AG04449 (cell line): ENCODE results near the gene HTR2B.

ENCODE experiments used
- CTCF ChIA-PET: fragments of 350-600 bp; formaldehyde crosslinking; extraction: SDS; loops from one replicate; lab custom pipeline; 2021; ENCODE audit warnings: antibody characterized with exemption; lab: Yijun Ruan, JAX
- POLR2A ChIA-PET: fragments of 400-600, 350-600 bp; formaldehyde crosslinking; extraction: SDS; loops from one replicate; lab custom pipeline; 2020; ENCODE audit warnings: antibody characterized with exemption, inconsistent platforms; lab: Yijun Ruan, JAX
- DNase-seq: peaks from one replicate; pipeline ENCODE4 v3.0.0-alpha.2; 2010; ENCODE audit warnings: low read depth, low spot score
- H3K4me3 ChIP-seq: 2 replicates; pipeline ENCODE4 v1.5.1; 2011; ENCODE audit warnings: low read depth, mild to moderate bottlenecking, control low read depth, low read length
- TF ChIP-seq, protein P1 (sequence below): IDR thresholded peaks from one replicate; pipeline ENCODE4 v1.5.1; 2011; ENCODE audit warnings: mild to moderate bottlenecking, moderate library complexity, low read length, control low read depth, inconsistent platforms; ENCODE audit not compliant: insufficient read depth; ENCODE audit errors: missing control alignments

The HTR2B gene

DNA sequence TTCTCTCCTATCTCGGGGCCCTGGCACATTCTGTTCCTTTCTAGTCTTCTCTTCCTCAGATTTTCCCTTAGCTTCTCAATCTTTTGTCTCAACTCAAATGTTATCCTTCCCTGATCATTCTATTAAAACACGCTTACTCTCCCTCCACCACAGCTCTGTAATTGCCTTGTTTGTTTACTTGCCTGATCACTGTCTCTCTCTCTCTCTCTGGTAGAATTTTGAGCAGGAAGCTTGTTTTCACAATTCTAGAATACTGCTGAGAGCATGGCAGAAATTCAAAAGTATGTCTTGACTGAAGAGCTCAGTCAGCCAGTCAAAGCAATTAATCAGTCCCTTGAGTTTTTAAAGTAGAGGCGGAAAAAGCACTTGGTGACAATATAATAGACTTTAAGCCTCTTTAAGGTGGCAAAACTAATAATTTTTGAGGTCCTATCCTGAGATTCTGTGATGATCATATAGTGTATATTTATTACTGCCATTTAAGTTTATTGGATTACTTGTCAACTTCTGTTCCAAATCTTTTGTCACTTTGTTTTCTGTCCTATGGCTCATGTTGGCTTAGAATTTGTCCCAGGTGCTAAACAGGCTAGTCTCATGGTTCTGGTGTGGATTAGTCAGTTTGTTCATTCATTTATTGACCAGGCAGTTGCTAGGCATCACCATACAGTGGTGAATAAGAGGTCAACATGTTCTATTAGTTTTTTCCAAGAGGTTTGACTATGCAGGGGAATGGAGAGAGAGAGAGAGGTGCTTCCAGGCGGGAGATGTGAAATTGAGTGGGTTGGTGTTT lies 65.9 kb downstream of the HTR2B start:
- POLR2A ChIA-PET = no interaction called here
- no peak for DNase-seq
- CTCF ChIA-PET = interaction anchor here (1.2 to 1.4 kb wide), 2 partner anchors 10 to 234 kb away, joined by 3 to 7 read pairs; no protein-coding TSS in a partner anchor
- H3K4me3 ChIP-seq = peak overlapping the region; percentile 16; the same call in 1 of the 2 replicates
- TF ChIP-seq, protein P1, sequence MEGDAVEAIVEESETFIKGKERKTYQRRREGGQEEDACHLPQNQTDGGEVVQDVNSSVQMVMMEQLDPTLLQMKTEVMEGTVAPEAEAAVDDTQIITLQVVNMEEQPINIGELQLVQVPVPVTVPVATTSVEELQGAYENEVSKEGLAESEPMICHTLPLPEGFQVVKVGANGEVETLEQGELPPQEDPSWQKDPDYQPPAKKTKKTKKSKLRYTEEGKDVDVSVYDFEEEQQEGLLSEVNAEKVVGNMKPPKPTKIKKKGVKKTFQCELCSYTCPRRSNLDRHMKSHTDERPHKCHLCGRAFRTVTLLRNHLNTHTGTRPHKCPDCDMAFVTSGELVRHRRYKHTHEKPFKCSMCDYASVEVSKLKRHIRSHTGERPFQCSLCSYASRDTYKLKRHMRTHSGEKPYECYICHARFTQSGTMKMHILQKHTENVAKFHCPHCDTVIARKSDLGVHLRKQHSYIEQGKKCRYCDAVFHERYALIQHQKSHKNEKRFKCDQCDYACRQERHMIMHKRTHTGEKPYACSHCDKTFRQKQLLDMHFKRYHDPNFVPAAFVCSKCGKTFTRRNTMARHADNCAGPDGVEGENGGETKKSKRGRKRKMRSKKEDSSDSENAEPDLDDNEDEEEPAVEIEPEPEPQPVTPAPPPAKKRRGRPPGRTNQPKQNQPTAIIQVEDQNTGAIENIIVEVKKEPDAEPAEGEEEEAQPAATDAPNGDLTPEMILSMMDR = no peak
